ENCODE measurements around the gene PTPN6.

PTPN6 gene

DNA sequence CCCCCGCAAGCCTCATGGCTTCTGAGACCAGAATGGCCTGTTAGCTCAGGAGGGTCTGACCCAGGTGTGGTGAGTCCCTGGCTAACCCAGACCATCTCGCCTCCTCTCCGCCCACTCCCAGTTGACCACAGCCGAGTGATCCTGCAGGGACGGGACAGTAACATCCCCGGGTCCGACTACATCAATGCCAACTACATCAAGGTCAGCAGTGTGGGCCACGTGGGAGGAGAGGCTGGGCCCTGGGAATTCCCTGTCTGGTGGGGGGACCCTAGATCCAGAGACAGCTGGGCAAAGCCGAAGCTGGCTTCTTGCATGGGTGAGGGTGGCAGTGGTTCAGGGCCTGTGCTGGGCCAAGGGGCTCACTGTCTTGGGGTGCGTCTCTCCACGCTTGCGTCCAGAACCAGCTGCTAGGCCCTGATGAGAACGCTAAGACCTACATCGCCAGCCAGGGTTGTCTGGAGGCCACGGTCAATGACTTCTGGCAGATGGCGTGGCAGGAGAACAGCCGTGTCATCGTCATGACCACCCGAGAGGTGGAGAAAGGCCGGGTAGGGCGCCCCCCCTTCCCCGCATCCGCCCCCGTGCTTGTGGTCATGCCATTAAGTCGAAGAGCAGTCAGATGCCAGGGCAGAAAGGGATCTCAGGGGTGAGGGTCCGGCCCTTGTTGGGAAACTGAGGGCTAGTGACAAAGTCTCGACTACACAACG lies 5.0 kb downstream of the PTPN6 start:
- DNase-seq, result no peak

DNA sequence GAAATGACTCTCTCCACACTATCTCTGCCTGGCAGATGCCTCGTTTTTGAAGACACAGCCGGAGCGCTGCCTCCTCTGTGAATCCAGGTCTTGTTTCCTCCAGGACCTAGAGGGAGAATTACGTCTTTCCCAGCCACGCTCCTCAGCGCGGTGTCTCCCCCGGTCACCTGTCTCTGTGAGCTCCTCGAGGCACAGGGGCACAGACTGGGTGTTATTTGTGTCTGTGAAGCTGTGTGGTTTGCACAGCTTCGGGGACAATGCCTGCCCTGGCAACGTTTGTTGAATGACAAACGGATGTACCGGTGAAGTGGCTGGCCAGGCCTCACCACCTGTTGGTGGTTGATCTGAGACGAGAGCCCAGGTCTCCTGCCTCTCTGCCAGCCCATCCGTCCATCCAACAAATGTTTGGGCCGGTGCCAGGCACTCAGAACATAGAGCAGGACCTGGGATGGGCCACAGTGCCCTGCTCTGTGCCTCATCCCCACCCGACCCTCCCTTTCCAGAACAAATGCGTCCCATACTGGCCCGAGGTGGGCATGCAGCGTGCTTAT lies 6.1 kb downstream of the PTPN6 start:
- DNase-seq, result no peak

DNA sequence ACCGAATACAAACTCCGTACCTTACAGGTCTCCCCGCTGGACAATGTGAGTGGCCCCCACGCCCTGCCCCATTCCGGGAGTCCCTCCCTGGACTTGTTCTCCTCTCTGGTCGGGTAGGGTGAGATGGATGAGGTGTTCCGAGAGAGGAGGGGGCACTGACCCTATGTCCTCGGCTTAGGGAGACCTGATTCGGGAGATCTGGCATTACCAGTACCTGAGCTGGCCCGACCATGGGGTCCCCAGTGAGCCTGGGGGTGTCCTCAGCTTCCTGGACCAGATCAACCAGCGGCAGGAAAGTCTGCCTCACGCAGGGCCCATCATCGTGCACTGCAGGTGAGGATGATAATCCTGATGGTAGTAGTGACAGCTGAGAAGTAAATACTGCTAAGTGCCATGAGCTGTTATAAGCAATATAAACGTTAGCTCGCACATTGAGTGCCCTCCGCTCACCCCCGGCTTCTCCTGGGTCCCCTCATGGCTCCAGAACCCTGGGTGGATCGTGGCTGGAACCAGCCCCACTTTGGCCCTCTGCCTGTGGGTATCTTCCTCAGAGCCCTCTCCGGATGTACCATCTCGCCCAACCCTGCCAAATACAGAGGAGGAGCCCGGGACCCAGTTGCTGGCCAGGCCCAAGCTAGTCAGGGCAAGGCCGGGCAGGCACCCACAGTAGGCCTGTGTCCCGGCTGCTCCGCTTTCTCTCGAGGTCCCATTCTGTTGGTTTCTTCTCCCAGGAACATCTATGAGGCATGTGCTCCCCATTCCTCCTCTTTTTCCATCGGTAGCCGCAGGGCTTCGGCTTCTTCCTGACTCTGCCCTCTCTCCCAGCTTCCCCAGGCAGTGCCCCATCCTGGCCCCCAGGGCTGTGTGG lies 6.8 kb downstream of the PTPN6 start:
- no peak for DNase-seq

DNA sequence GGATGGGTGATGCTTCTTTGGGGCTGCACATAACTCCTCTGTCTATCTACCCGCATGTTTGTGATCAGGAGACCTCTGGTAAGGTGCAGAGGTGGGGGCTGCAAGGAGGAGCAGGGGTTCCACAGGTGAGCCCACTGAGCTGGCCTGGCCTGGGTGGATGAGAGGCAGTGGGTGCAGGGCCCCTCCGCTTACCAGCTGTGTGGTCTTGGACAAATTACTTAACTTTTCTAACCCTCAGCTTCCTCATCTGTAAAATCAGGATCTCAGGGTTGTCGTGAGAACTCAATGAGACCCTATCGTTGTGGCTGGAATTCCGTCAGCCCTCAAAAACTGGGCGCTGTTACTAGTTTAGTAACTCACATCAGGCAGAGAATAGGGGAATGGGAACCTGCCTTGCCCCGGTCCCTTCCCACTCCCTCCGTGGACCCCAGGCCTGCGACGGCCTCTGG lies 7.5 kb downstream of the PTPN6 start:
- no peak for DNase-seq

DNA sequence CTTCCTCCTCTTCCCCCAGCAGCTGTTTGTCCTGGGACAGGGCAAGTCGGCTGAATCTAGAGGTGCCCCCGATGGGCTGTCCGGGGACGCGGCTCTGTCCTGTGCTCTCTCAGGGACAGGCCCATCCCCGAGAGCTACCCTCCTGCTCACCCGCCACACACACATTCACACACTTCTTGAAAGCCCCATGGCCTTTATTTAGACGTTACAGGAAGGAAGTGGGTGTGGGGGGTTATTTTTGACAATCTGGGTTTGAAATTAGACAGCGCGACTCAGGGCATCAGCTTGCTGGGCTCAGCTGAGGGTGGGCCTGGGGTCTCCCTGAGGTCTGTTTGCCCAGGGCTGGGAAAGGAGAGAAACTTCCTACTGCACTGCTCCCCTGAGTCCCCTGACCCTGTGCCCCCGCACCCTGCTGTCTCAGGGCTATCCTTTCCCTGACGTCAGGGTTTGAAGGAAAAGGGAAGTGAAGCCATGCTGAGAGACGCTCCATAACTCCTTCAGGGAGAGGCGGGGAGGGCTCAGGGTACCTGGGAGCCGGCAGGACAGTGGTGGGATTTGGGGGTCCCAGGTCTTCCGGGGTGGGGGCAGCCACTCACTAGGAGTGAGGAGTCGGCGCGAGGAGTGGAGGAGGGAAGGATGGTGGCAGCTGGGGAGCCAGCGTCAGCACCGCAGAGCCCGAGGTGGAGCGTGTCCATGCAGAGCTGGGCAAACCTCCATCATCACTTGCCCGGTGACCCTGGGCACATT lies 8.1 kb downstream of the PTPN6 start:
- DNase-seq, result no peak

DNA sequence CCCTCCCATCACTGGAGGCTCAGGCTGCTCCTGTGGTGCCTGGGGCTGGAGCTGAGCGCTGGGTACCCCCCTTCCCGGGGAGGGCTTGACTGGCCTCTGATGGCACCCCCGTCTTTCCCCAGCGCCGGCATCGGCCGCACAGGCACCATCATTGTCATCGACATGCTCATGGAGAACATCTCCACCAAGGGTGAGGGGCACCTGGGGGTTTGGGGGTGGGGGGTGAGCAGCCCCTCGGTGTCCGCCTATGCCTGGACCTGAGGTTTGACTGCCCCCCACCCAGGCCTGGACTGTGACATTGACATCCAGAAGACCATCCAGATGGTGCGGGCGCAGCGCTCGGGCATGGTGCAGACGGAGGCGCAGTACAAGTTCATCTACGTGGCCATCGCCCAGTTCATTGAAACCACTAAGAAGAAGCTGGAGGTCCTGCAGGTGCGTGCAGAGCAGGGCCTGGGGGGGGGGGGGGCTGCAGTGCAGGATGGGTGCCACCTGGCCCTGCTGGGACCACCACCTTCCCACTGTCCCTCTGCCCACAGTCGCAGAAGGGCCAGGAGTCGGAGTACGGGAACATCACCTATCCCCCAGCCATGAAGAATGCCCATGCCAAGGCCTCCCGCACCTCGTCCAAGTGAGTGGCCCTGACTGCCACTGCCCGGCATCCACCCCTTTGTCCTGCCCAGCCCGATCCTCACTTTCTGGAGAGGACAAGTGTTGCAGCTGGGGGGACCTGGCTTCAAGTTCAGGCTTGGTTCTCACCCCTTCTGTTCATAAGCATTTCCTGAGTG lies 8.8 kb downstream of the PTPN6 start:
- no peak for DNase-seq

DNA sequence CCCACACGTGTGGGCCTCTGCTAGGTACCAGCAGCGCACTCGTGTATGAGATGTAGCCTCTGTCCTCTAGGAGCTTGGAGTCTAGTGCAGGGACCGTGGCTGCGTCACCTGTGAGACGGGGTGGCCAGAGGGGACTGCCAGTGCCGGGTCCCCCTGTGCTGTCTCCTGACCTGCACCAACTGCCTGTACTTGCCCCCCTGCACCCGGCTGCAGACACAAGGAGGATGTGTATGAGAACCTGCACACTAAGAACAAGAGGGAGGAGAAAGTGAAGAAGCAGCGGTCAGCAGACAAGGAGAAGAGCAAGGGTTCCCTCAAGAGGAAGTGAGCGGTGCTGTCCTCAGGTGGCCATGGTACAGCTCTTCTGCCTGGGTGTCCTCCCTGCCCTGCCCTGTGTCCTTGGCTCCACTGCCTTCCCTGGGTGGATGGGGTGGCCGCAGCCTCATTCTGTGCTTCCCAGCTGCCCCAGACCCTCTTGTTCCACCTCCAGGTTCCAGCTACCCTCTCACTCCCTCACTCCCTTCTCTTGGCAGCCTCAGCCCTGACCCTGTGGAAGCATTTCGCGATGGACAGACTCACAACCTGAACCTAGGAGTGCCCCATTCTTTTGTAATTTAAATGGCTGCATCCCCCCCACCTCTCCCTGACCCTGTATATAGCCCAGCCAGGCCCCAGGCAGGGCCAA lies 9.6 kb downstream of the PTPN6 start:
- peak; percentile 41 for DNase-seq

DNA sequence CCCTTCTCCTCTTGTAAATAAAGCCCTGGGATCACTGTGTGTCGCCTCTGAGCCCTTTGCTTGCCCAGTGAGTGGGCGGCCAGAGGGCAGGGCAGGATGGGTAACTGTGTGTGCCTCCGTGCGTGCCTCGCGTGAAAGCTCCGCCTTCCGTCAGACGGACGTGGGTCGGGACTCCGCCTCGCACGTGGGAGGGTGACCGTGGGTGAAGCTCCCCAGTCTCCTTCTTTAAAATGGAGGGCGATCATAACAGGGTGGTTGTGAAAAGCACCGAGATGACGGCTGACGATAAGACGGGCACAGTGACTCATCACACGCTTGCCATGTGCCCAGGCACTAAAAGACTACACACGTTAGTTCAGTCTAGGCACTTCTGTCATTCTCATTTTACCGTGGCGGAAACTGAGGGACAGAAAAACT lies 10.1 kb downstream of the PTPN6 start:
- DNase-seq, result no peak

DNA sequence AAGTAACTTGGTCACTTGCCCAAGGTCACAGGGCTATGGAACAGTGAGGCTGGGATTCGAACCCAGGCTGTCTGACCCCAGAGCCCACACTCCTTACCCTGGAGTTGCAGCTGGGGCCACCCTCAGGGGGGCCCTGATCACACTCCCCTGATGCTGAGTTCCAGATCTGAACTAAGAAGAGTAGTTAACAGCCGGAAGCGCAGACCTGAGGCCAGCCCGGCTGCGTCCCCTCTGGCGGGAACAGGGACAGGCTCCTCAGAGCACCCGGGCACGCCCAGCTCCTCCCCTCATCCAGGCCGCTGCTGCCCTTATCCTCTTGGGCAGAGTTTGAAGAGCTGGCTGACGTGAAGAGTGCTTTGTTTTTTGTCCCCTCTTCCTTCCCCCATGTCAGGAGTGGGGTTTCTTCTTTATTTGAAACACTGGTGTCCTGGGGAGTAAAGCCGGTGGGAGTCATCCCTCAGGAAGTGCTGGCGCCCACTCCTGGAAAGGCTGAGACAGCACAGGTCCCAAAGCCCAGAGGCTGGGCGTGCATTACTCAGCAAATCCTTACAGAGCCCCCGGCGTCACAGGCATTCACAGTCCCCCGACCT lies 10.6 kb downstream of the PTPN6 start:
- DNase-seq, result peak; percentile 85

DNA sequence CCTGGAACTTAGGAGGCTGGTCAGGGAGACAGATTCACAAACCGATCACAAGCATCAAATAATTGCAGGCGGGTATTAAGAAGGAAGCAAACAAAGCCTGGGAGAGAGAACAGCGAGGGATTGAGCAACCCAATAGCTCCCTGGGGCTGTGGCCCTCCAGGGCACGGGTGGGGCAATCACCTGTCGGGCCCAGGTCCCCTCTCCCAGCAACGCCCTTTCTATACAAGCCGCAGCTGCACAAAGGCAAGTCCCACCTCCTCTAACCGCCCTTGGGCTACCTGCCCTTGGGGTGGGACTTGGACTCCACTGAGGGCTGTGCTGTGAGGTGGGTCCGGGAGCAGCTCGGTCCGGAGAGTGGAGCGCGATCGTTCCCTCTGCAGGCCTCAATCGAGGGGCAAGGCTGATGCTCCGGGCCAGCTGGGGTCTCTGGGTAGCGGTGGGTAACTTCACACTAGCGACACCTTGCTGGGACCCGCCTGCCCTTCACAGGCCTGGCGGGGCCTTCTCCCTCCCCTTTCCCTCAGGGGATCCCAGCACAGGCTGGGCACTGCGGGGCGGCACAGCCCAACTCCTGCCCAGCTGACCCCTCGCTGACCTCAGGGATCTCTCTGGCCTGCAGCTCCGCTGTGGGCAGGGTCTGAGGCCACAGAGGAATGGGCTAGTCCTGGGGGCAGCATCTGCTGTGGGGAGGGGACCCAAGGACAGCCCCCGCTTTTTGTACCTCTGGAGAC lies 11.3 kb downstream of the PTPN6 start:
- DNase-seq, result no peak

DNA sequence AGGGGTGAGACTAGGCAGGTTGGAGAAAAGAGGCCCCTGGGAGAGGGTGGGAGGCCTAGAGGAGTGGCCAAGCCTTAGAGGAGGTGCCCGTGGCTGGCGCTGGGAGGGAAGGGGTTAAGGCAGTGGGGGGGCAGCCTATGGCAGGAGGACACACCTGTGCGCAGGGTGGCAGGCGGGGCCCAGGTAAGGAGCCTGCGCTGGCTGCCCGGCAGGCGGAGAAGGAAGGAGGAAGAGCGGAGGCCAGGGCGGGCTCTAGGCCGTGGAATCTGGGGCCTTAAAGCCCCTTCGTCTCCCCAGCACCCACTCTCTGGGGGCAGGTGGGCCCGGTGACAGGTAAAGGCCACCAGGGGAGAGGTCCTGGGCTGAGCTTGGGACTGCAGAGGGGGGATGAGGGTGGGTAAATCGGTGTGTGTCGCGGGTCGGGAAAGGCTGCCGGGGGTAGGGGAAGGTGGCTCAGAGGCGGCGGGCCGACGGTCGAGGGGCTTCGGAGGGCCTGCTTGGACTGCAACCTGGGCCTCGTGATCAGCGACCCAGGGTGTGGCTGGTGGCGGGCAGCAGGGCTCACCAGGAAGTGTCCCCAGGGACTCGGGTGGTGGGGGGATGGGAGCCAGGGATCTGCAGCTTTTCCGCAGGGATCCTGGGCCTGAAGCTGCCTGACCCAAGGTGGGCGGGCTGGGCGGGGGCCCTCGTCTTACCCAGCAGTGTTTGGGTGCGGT lies 12.0 kb downstream of the PTPN6 start:
- DNase-seq, result no peak

DNA sequence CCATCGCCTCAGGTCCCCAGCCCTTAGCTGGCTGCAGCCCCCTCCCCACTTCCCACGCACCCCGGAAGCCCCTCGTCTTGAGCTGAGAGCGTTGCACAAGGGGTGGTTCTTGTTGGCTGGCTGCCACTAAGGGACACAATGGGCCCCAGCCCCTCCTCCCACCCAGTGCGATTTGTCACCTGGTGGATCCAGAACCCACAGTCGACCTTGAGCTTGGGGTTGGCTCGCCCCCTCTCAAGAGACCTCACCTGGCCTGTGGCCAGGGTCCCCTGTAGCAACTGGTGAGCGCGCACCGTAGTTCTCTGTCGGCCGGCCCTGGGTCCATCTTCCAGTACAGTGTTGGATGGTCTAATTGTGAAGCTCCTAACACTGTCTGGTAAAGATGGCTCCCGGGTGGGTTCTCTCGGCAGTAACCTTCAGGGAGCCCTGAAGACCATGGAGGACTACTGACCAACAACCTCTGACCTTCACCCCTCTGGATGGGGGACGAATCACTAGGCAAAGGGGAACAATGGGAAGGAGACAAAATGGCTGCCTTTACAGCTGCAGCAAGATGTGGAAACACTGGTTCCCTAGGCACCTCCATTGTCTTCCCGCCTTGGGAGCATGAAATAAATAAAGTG lies 12.7 kb downstream of the PTPN6 start:
- DNase-seq, result no peak

DNA sequence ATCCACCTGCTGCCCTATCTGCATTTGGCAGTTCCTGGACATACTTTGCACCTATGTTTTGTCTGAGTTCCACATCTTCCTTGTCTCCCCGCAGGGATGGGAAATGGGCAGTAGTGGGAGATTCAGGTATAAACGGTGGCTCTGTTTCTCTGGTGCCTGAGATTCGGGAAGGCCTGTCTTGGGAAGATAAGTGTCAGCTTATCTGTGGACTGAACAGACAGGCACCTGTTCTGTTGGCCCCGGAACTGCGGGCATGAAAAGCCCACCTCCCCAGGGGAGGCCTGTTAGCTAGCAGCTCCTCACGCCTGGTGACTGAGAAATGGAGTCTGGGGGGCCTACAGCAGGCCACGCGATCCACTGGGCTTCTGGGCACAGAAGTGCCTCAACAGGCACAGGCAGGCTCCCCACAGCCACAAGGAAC lies 13.5 kb downstream of the PTPN6 start:
- DNase-seq, result no peak

DNA sequence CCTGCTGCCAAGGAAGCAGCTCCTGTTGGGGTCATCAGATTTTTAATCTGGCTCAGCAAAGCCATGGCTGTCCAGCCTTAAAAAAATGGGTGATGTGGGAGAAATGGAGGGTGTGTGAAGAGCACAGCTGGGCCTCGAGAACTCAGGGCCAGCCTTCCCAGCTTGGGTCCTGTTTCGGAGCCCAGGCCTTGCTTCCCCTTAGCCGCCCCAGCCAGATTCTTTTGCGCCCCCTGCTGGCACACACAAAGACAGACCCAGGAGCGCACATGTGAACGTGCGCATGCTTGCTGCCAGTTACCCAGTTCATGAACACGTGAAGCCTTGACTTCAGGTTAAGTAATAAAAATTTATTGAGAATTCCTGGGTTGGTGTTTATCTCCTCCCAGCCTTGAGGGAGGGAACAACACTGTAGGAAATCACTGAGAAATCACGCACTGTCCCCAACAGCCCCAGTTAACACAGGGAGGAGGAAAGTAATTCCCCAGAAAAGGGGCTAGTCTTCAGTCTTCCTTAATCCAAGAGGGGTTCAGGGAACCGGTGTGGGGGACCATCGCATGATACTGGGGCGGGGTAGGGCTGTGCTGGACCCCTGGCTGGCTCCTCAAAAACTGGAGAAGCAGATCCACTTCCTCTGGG lies 14.0 kb downstream of the PTPN6 start:
- peak; percentile 79 for DNase-seq

DNA sequence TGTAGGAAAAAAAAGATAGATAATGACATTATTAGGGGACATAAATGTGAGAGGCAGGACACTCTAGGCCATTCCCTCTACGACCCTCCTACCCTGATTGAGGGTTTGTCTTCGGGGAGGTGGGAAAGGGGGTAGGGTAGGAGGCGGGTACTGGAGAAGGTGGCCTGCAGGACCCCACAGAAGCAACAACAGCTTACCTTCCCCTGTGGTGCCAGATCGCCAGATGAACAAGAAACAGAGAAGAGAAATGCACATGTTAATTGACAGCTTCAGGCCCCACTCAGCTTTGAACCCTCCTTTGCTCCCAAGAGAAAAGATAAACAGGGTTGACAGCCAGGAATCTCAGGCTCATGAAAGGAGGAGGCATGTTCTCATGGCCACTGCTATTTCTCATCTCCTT lies 14.6 kb downstream of the PTPN6 start:
- no peak for DNase-seq

DNA sequence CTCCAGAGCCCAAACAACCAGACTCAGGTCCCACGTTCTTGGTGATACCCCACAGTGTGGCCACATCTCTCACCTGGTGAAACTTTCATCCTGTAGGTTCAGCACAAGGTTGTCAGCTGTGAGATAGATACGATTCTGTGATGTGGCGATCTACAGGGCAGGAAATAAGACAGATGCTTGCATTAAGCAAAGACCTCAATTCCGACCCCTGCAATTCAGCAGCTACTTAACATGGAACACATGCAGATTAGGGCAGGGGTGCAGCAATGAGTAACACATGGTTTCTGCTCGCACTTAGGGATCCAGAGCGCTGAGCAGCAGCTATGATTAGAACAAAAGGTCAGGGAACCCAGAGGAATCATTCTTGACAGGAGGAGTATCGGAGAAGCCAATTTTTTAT lies 15.2 kb downstream of the PTPN6 start:
- DNase-seq, result no peak

DNA sequence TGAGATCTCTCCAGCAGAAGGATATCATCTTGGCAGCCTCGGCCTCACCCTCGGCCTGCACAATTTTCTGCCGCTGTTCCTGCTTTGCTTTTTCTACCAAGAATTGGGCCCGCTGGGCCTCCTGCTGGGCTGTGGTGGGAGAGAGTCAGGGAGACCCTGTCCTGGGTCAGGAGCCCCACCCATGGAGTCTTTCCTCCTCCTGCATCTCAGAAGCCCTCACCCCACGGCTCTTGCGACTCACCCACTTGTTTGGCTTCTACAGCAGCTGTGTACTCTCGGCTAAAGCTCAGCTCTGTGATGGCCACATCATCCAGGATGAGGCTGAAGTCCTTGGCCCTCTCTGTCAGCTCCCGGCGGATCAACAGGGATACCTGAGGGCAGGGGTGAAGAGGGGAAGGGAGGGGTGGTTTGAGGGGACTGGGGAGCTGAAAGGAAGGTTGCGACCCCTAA lies 16.5 kb downstream of the PTPN6 start:
- no peak for DNase-seq

DNA sequence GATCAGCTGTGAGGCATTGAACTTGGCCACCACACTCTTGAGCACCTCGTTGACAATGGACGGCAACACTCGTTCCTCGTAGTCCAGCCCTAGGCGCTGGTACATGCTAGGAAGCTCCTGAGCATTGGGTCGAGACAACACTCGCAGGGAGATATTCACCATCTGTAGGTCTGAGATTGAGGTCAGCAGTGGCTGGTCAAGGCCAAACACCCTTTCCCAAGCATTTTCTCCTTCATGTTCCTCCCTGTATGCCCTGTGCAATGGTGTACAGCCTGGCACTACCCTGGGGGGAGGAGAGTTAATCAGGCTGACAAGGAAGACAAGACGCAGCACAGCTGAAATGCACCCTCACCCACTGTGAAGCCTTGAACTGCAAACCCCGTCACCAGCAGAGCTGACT lies 17.3 kb downstream of the PTPN6 start:
- DNase-seq, result no peak

DNA sequence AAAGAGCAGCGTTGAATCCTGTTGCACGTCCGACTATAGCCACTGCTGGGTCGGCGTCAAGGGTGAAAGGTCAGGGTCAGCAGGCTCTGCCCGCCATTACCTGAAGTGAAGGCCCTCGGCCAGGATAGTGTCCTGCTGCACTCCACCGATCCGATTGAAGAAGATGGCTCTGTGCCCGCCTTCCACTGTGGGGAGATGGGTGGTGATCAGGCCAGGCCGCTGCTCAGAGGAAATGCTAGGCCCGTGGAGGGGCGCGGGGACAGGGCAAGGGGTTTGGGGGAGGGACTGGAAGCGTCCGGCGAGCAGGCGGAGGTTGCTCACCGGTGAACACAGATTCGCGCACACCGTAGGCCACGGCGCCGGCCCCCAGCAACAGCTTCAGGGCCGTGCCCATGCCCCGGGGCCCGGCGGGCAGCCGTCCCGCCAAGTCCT lies 19.0 kb downstream of the PTPN6 start:
- no peak for DNase-seq

Measured in fibroblast of skin of abdomen (primary cell).